Suprapubic skin (tissue), 4 donors: ENCODE measurements around the gene DMAC2L. TPM values are rescaled to one million over a fixed set of nuclear protein-coding genes. Genes with fewer than 3 reads are reported as not detected.

Source experiments
- DNase-seq, 2 donors: peaks; one replicate each; pipeline ENCODE4 v3.0.0-alpha.2; 2019; ENCODE audit warnings: low spot score in 2 of 2
- H3K27ac ChIP-seq: fragments of 200-600 bp; sonication (generic); one replicate; pipeline ENCODE4 v1.5.1; 2019
- H3K27me3 ChIP-seq: fragments of 200-600 bp; sonication (generic); one replicate; pipeline ENCODE4 v1.5.1; 2019
- H3K36me3 ChIP-seq: fragments of 200-600 bp; sonication (generic); one replicate; pipeline ENCODE4 v1.5.1; 2019
- H3K4me1 ChIP-seq: fragments of 200-600 bp; sonication (generic); one replicate; pipeline ENCODE4 v1.5.1; 2019
- H3K4me3 ChIP-seq: fragments of 200-600 bp; sonication (generic); one replicate; pipeline ENCODE4 v1.5.1; 2019; ENCODE audit warnings: mild to moderate bottlenecking
- H3K9me3 ChIP-seq: fragments of 200-600 bp; sonication (generic); one replicate; pipeline ENCODE4 v1.5.1; 2019
- EP300 ChIP-seq: sonication (generic); formaldehyde crosslinking; IDR thresholded peaks from one replicate; pipeline ENCODE4 v1.6.1; 2017; ENCODE audit warnings: antibody characterized with exemption
- POLR2A ChIP-seq, 2 donors: fragments of 450-650 bp; IDR thresholded peaks; one replicate each; pipeline ENCODE4 v1.6.1; 2017; ENCODE audit warnings: antibody characterized with exemption in 2 of 2, mild to moderate bottlenecking in 2 of 2, moderate library complexity in 2 of 2
- POLR2AphosphoS5 ChIP-seq, 3 donors: sonication (generic); formaldehyde crosslinking; IDR thresholded peaks; one replicate each; pipeline ENCODE4 v1.6.1; 2017; ENCODE audit warnings: antibody characterized with exemption in 3 of 3
- WGBS: methylation state at CpG from one replicate; pipeline ENCODE4 v1.1.5; 2018; 5-methylcytosine and 5-hydroxymethylcytosine counted together
- total RNA-seq, 4 donors: library from RNA; depleted of rRNA; stranded (reverse); fragments of >200 nt; gene quantifications; one replicate each; pipeline ENCODE4 v1.1.0, GENCODE V29; 2016
- TF ChIP-seq, protein P1 (sequence below), 2 donors: fragments of 200-600 bp in 1 of 2; fragments of 450-650 bp in 1 of 2; sonication (generic) in 1 of 2; IDR thresholded peaks; one replicate each; pipeline ENCODE4 v1.5.1; 2016 to 2019; ENCODE audit warnings: antibody characterized with exemption in 2 of 2, mild to moderate bottlenecking in 1 of 2, moderate library complexity in 1 of 2

DMAC2L gene
- total RNA-seq, 4 donors from 2014 or later, result 11.6 to 20.5 (median 18.3) TPM

DNA sequence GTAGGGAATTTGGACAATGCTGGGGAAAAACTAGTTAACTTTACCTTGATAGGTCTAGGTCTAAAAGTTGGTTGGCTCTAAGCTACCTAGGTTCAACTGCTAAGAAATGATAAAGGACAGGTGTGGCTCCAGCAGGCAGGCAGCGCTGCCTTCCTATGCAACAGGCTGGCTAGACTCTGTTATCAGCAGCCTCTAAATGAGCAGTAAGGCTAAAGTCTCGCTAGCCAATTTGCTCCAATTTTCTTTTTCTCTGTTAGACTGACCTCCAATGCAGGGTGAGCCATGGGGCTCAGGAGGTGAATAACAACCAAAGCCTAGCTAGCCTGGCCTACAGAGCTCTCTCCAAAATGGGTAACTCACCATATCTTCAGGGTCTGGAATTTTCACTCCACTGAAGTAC, 26.5 kb downstream of the DMAC2L start:
- H3K27ac ChIP-seq, result no peak overlapping the region

GRCh38 chr14:50339178-50339804, 27.2 kb downstream of the DMAC2L start:
- WGBS, result 71% methylated on average over 3 of the region's 3 CpGs
- DNase-seq, result no peak
- Histone ChIP-seq H3K9me3 (no peaks in the 10 kb centered on the region), H3K36me3 (no peaks in the 10 kb centered on the region), H3K27me3 (no peaks in the 10 kb centered on the region), H3K4me1 (peaks cover 48% of the 10 kb centered on the region), H3K27ac (no peak overlapping the region), H3K4me3 (no peak overlapping the region)
- TF ChIP-seq POLR2AphosphoS5 (IDR thresholded peaks at IDR 0.05) (no peak), EP300 (no peak), POLR2A (IDR thresholded peaks at IDR 0.05) (no peak)
- TF ChIP-seq, protein P1, sequence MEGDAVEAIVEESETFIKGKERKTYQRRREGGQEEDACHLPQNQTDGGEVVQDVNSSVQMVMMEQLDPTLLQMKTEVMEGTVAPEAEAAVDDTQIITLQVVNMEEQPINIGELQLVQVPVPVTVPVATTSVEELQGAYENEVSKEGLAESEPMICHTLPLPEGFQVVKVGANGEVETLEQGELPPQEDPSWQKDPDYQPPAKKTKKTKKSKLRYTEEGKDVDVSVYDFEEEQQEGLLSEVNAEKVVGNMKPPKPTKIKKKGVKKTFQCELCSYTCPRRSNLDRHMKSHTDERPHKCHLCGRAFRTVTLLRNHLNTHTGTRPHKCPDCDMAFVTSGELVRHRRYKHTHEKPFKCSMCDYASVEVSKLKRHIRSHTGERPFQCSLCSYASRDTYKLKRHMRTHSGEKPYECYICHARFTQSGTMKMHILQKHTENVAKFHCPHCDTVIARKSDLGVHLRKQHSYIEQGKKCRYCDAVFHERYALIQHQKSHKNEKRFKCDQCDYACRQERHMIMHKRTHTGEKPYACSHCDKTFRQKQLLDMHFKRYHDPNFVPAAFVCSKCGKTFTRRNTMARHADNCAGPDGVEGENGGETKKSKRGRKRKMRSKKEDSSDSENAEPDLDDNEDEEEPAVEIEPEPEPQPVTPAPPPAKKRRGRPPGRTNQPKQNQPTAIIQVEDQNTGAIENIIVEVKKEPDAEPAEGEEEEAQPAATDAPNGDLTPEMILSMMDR (IDR thresholded peaks at IDR 0.05), result no peak

More for the DNA sequence above, 26.5 kb downstream of the DMAC2L start:
- Histone ChIP-seq H3K36me3 (no peaks in the 10 kb centered on the region), H3K4me3 (no peak overlapping the region), H3K4me1 (peaks cover 42% of the 10 kb centered on the region), H3K9me3 (no peaks in the 10 kb centered on the region), H3K27me3 (no peaks in the 10 kb centered on the region)
- no peak for DNase-seq
- TF ChIP-seq EP300, result no peak
- TF ChIP-seq, protein P1 (IDR thresholded peaks at IDR 0.05), result no peak
- whole genome bisulfite sequencing, result 91% methylated on average over 2 of the region's 2 CpGs

GRCh38 chr14:50340045-50340444, 27.9 kb downstream of the DMAC2L start:
- Histone ChIP-seq H3K4me3 (no peak overlapping the region), H3K4me1 (peaks cover 46% of the 10 kb centered on the region), H3K27ac (no peak overlapping the region), H3K36me3 (no peaks in the 10 kb centered on the region), H3K9me3 (no peaks in the 10 kb centered on the region), H3K27me3 (no peaks in the 10 kb centered on the region)
- WGBS, result 95% methylated on average over 5 of the region's 5 CpGs
- TF ChIP-seq POLR2A (IDR thresholded peaks at IDR 0.05) (no peak), EP300 (no peak), POLR2AphosphoS5 (IDR thresholded peaks at IDR 0.05) (no peak)
- TF ChIP-seq, protein P1 (IDR thresholded peaks at IDR 0.05), result no peak
- DNase-seq, result no peak

- 91% methylated on average over 9 of the region's 9 CpGs for WGBS
- no peak for DNase-seq
- H3K9me3 ChIP-seq, result no peaks in the 10 kb centered on the region
- no peaks in the 10 kb centered on the region for H3K36me3 ChIP-seq
- TF ChIP-seq POLR2AphosphoS5 (IDR thresholded peaks at IDR 0.05) (no peak), POLR2A (IDR thresholded peaks at IDR 0.05) (no peak), EP300 (no peak)
- TF ChIP-seq, protein P1 (IDR thresholded peaks at IDR 0.05), result no peak
- no peak overlapping the region for H3K27ac ChIP-seq
- H3K27me3 ChIP-seq, result no peaks in the 10 kb centered on the region
- H3K4me1 ChIP-seq, result peaks cover 41% of the 10 kb centered on the region
- no peak overlapping the region for H3K4me3 ChIP-seq
Observed at GRCh38 chr14:50340963-50341362, 28.8 kb downstream of the DMAC2L start.

- H3K27ac ChIP-seq, result peak overlapping the region; percentile 66
- WGBS, result 5% methylated on average over 8 of the region's 8 CpGs
- TF ChIP-seq, protein P1 (IDR thresholded peaks at IDR 0.05), result no peak
- peak in 1 of 3 donors; percentile 12 for TF ChIP-seq POLR2AphosphoS5 (IDR thresholded peaks at IDR 0.05)
- H3K27me3 ChIP-seq, result no peaks in the 10 kb centered on the region
- H3K4me3 ChIP-seq, result peak overlapping the region; percentile 11
- H3K36me3 ChIP-seq, result no peaks in the 10 kb centered on the region
- H3K4me1 ChIP-seq, result peaks cover 36% of the 10 kb centered on the region
- no peaks in the 10 kb centered on the region for H3K9me3 ChIP-seq
- DNase-seq, result peak in 1 of 2 donors; percentile 82
Observed at GRCh38 chr14:50342221-50343078, 30.3 kb downstream of the DMAC2L start.
